NT2/D1 (cell line): ENCODE results near the gene POU2F2.

ENCODE experiments used
- DNase-seq: peaks from one replicate; pipeline ENCODE4 v3.0.0-alpha.2; 2011; ENCODE audit warnings: low read depth, low spot score
- H3K27me3 ChIP-seq: 2 replicates; pipeline ENCODE4 v1.6.0; 2011; ENCODE audit warnings: mild to moderate bottlenecking; ENCODE audit not compliant: insufficient read length, insufficient read depth
- H3K36me3 ChIP-seq: 2 replicates; pipeline ENCODE4 v1.6.1; 2011; ENCODE audit warnings: mild to moderate bottlenecking, low read length, mixed read lengths; ENCODE audit not compliant: insufficient read depth, insufficient read length
- H3K4me1 ChIP-seq: 2 replicates; pipeline ENCODE4 v1.5.1; 2011; ENCODE audit not compliant: insufficient read depth, insufficient read length
- H3K4me3 ChIP-seq: 2 replicates; pipeline ENCODE4 v1.5.1; 2011; ENCODE audit warnings: low read depth; ENCODE audit not compliant: insufficient read length
- H3K9ac ChIP-seq: 2 replicates; pipeline ENCODE4 v1.6.0; 2011; ENCODE audit warnings: low read depth; ENCODE audit not compliant: insufficient read length
- H3K9me3 ChIP-seq: 2 replicates; pipeline ENCODE4 v1.5.1; 2011; ENCODE audit warnings: mild to moderate bottlenecking, low read length; ENCODE audit not compliant: insufficient read depth
- SUZ12 ChIP-seq: IDR thresholded peaks from 2 replicates; pipeline ENCODE4 v1.6.1; 2011; ENCODE audit not compliant: insufficient read length, insufficient read depth; ENCODE audit errors: extremely low read depth
- YY1 ChIP-seq: IDR thresholded peaks from 2 replicates; pipeline ENCODE4 v1.6.1; 2011; ENCODE audit not compliant: insufficient read length, insufficient read depth
- ZNF274 ChIP-seq: IDR thresholded peaks from 2 replicates; pipeline ENCODE4 v1.6.1; 2011; ENCODE audit warnings: mild to moderate bottlenecking, low read depth, low read length

POU2F2 gene

GRCh38 chr19:42166316-42166715 is 34.1 kb upstream of the POU2F2 start:
- DNase-seq = no peak
- no peaks in the 10 kb centered on the region for H3K9me3 ChIP-seq
- no peaks in the 10 kb centered on the region for H3K36me3 ChIP-seq
- no peak overlapping the region for H3K9ac ChIP-seq
- H3K4me1 ChIP-seq = no peaks in the 10 kb centered on the region
- TF ChIP-seq YY1 = no peak
- no peak for TF ChIP-seq ZNF274
- no peak for TF ChIP-seq SUZ12
- no peak overlapping the region for H3K4me3 ChIP-seq
- peaks cover 33% of the 10 kb centered on the region for H3K27me3 ChIP-seq

GRCh38 chr19:42165146-42165545 is 32.9 kb upstream of the POU2F2 start:
- H3K4me1 ChIP-seq = no peaks in the 10 kb centered on the region
- H3K4me3 ChIP-seq = no peak overlapping the region
- no peak for TF ChIP-seq ZNF274
- no peak for TF ChIP-seq YY1
- no peak for TF ChIP-seq SUZ12
- H3K9me3 ChIP-seq = no peaks in the 10 kb centered on the region
- DNase-seq = no peak
- H3K9ac ChIP-seq = no peak overlapping the region
- H3K36me3 ChIP-seq = no peaks in the 10 kb centered on the region
- peaks cover 44% of the 10 kb centered on the region for H3K27me3 ChIP-seq

GRCh38 chr19:42161616-42162263 is 29.5 kb upstream of the POU2F2 start:
- Histone ChIP-seq H3K27me3 (peaks cover 47% of the 10 kb centered on the region), H3K4me3 (no peak overlapping the region)
- TF ChIP-seq SUZ12 (no peak), YY1 (no peak), ZNF274 (no peak)

GRCh38 chr19:42159942-42160341 is 27.7 kb upstream of the POU2F2 start:
- no peaks in the 10 kb centered on the region for H3K4me1 ChIP-seq

More at GRCh38 chr19:42161616-42162263, 29.5 kb upstream of the POU2F2 start:
- H3K36me3 ChIP-seq = no peaks in the 10 kb centered on the region
- no peaks in the 10 kb centered on the region for H3K9me3 ChIP-seq
- DNase-seq = no peak
- no peaks in the 10 kb centered on the region for H3K4me1 ChIP-seq
- H3K9ac ChIP-seq = no peak overlapping the region

GRCh38 chr19:42158926-42159325 is 26.7 kb upstream of the POU2F2 start:
- H3K9me3 ChIP-seq = no peaks in the 10 kb centered on the region
- no peak overlapping the region for H3K9ac ChIP-seq
- DNase-seq = no peak
- no peak for TF ChIP-seq SUZ12
- H3K4me3 ChIP-seq = no peak overlapping the region
- H3K36me3 ChIP-seq = no peaks in the 10 kb centered on the region
- H3K27me3 ChIP-seq = peaks cover 50% of the 10 kb centered on the region
- H3K4me1 ChIP-seq = no peaks in the 10 kb centered on the region

More at GRCh38 chr19:42159942-42160341, 27.7 kb upstream of the POU2F2 start:
- Histone ChIP-seq H3K9ac (no peak overlapping the region), H3K4me3 (no peak overlapping the region), H3K36me3 (no peaks in the 10 kb centered on the region), H3K9me3 (no peaks in the 10 kb centered on the region), H3K27me3 (peaks cover 48% of the 10 kb centered on the region)
- DNase-seq = no peak
- TF ChIP-seq SUZ12 (no peak), YY1 (no peak)

GRCh38 chr19:42156571-42156970 is 24.3 kb upstream of the POU2F2 start:
- H3K9ac ChIP-seq = no peak overlapping the region
- no peak overlapping the region for H3K4me3 ChIP-seq
- no peak for TF ChIP-seq ZNF274
- TF ChIP-seq SUZ12 = no peak
- TF ChIP-seq YY1 = no peak
- peaks cover 37% of the 10 kb centered on the region for H3K27me3 ChIP-seq
- no peaks in the 10 kb centered on the region for H3K9me3 ChIP-seq
- peaks cover 4% of the 10 kb centered on the region for H3K4me1 ChIP-seq
- no peak for DNase-seq
- H3K36me3 ChIP-seq = no peaks in the 10 kb centered on the region

- no peak for DNase-seq
- Histone ChIP-seq H3K9me3 (no peaks in the 10 kb centered on the region), H3K36me3 (no peaks in the 10 kb centered on the region), H3K4me1 (peaks cover 8% of the 10 kb centered on the region), H3K27me3 (peaks cover 29% of the 10 kb centered on the region), H3K4me3 (no peak overlapping the region), H3K9ac (no peak overlapping the region)
- no peak for TF ChIP-seq YY1
- TF ChIP-seq SUZ12 = no peak
- no peak for TF ChIP-seq ZNF274
Measured at GRCh38 chr19:42155796-42156195, 23.6 kb upstream of the POU2F2 start.
